GM20000 (cell line): ENCODE measurements around the gene SCAMP4.

Experiments
- DNase-seq: peaks from one replicate; pipeline ENCODE4 v3.0.0; 2012; ENCODE audit warnings: low spot score
- TF ChIP-seq, protein P1 (sequence below): IDR thresholded peaks from 2 replicates; pipeline ENCODE4 v1.5.1; 2012; ENCODE audit warnings: mild to moderate bottlenecking, control low read depth; ENCODE audit errors: extremely low read depth, missing control alignments

The SCAMP4 gene

GRCh38 chr19:1902923-1903322 is 2.3 kb upstream of the SCAMP4 start:
- TF ChIP-seq, protein P1, sequence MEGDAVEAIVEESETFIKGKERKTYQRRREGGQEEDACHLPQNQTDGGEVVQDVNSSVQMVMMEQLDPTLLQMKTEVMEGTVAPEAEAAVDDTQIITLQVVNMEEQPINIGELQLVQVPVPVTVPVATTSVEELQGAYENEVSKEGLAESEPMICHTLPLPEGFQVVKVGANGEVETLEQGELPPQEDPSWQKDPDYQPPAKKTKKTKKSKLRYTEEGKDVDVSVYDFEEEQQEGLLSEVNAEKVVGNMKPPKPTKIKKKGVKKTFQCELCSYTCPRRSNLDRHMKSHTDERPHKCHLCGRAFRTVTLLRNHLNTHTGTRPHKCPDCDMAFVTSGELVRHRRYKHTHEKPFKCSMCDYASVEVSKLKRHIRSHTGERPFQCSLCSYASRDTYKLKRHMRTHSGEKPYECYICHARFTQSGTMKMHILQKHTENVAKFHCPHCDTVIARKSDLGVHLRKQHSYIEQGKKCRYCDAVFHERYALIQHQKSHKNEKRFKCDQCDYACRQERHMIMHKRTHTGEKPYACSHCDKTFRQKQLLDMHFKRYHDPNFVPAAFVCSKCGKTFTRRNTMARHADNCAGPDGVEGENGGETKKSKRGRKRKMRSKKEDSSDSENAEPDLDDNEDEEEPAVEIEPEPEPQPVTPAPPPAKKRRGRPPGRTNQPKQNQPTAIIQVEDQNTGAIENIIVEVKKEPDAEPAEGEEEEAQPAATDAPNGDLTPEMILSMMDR, result no peak
- no peak for DNase-seq

DNA sequence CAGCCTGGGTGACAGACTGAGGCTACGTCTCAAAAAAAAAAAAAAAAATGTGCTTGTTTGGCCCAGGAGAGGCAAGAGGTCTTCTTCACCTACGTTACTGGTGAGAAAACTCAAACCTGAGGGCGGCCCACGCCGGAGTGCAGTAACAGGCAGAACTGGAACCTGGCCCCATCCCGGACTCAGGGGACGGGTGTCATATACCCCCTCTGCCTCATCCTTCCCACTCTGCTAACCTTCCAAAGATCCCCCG is 414 bp upstream of the SCAMP4 start:
- no peak for DNase-seq
- TF ChIP-seq, protein P1, result no peak

GRCh38 chr19:1905863-1906375 is 720 bp downstream of the SCAMP4 start:
- TF ChIP-seq, protein P1, result no peak
- DNase-seq, result no peak

- no peak for DNase-seq
- TF ChIP-seq, protein P1, result no peak
Measured at GRCh38 chr19:1906985-1907562, 1.9 kb downstream of the SCAMP4 start.

DNA sequence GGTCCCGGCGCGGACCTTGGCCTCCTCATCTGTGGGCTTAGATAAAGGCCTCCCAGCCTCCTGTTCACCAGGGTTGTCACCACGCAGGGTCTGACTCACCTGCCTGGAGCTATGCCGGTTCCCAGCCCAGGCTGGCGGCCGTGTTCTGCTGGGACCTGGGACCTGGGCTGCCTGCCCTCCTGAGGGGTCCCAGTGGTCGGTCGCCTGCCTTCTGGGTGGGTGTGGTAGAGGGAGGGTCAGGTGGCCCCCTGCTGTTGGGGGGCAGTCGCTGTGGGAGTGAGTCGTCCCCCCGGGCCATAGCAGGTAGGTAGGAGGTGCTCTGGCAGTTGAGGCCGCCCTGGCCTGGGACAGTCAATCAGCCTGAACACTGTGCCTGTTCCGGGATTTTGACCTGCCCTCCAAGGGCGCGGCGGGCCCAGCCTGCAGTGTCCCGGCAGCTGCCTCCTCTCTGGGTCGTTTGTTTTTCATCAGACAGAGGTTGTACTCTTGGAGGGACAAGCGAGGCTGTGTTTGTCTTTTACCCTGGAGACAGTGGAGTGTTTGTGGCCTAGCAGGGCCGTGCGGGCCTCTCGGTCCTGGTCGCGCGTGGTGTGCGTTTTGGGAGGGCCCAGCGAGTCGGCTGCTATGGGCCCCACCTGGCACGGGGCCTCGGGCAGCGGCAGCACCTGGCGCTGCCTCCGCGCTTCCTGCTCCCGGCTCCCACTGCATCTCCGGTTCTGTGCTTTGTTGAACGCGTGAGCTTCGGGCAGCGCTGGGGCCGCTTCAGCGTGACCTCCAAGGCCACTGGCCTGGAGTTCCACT is 2.6 kb downstream of the SCAMP4 start:
- no peak for DNase-seq
- TF ChIP-seq, protein P1, result no peak

GRCh38 chr19:1908364-1908678 is 3.1 kb downstream of the SCAMP4 start:
- DNase-seq, result no peak
- TF ChIP-seq, protein P1, result no peak

DNA sequence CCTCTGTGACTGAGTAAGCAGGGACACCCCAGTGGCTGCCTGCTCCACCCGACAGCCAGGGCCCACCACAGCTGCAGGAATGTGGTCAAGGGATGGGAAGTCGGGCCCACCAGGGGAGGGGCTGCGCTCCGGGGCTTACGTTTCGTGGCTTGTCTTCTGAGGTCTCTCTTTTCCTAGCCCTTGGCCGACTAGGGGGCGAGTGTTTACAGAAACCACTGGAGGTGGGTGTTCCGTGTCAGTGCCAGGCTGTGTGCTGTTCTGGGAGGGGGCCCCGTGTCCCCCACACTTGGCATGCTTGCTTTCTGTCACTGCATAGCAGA is 4.5 kb downstream of the SCAMP4 start:
- no peak for DNase-seq
- TF ChIP-seq, protein P1, result no peak
